HUES64 (cell line): ENCODE measurements around the gene CELF4.
A peak's percentile ranks its signal among the peaks of the same experiment; 100 is the strongest.

Source experiments
- H3K27ac ChIP-seq: 2 replicates; pipeline ENCODE4 v1.7.0; 2013; ENCODE audit warnings: low read depth, low read length, inconsistent platforms
- H3K27me3 ChIP-seq: 2 replicates; pipeline ENCODE4 v1.6.1; 2013; ENCODE audit warnings: mild to moderate bottlenecking, low read length; ENCODE audit not compliant: insufficient read depth
- H3K36me3 ChIP-seq: 2 replicates; pipeline ENCODE4 v1.6.1; 2013; ENCODE audit warnings: mild to moderate bottlenecking, low read length; ENCODE audit not compliant: insufficient read depth
- H3K4me1 ChIP-seq: 2 replicates; pipeline ENCODE4 v1.6.1; 2013; ENCODE audit warnings: mild to moderate bottlenecking, low read length, moderate library complexity; ENCODE audit not compliant: insufficient read depth
- H3K4me3 ChIP-seq: 2 replicates; pipeline ENCODE4 v1.5.1; 2013; ENCODE audit warnings: mild to moderate bottlenecking, low read length, moderate library complexity
- H3K9ac ChIP-seq: 2 replicates; pipeline ENCODE4 v1.6.1; 2013; ENCODE audit warnings: mild to moderate bottlenecking, low read depth, low read length
- H3K9me3 ChIP-seq: 2 replicates; pipeline ENCODE4 v1.6.1; 2013; ENCODE audit warnings: low read depth, low read length; ENCODE audit not compliant: insufficient read depth
- WGBS: fragments of 150-250, 120-280 bp; methylation state at CpG from one replicate; pipeline ENCODE4 v1.1.7; 2013; ENCODE audit warnings: missing lambda C conversion rate; 5-methylcytosine and 5-hydroxymethylcytosine counted together

Gene CELF4

DNA sequence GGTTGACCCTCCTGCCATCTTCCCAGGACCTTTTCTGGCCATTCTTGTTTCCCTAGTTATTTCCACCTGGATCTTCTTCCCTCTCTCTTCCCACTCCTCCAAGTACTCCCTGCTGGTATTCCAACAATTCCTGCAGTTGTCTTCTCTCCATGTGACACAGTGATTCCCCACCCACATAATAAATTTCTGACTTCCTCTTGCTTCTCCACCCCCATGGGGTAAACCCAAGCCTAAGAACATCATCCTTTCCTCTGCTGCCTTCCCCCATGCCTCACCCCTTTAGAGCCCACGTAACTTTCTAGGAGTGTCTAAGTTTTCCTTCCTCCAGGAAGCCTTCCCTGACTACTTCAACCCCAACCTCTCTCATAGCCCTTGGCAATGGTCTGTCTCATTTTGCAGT is 72.6 kb downstream of the CELF4 start:
- WGBS: 82% methylated on average over 1 of the region's 1 CpG
- Histone ChIP-seq H3K9me3 (no peaks in the 10 kb centered on the region), H3K4me3 (no peak overlapping the region), H3K27me3 (peaks cover 16% of the 10 kb centered on the region), H3K27ac (no peak overlapping the region), H3K4me1 (peaks cover 25% of the 10 kb centered on the region), H3K9ac (no peak overlapping the region), H3K36me3 (no peaks in the 10 kb centered on the region)

- Histone ChIP-seq H3K36me3 (no peaks in the 10 kb centered on the region), H3K4me3 (no peak overlapping the region), H3K9ac (no peak overlapping the region), H3K27ac (no peak overlapping the region), H3K4me1 (peaks cover 28% of the 10 kb centered on the region), H3K9me3 (no peaks in the 10 kb centered on the region), H3K27me3 (peaks cover 30% of the 10 kb centered on the region)
- 93% methylated on average over 10 of the region's 10 CpGs for WGBS
Observed at GRCh38 chr18:37491526-37491925, 74.1 kb downstream of the CELF4 start.

DNA sequence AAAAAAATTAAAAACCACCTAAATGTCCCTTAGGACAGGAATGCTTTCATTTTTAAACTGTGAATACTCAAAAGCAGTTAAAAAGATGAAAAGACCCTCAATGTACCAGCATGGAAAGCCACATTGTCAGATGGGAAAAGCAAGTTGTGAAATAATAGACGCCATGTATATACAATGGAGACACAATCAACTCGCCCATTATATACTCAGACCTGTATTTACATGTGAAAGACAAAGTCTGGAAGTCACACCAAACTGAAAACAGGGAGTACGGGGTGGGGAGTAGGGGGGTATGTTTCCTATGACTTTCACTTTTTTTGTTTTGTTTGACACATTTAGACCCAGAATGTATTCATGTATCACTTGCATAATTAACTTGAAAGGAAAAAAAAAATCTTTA is 75.6 kb downstream of the CELF4 start:
- WGBS: 0% methylated on average over 1 of the region's 3 CpGs

DNA sequence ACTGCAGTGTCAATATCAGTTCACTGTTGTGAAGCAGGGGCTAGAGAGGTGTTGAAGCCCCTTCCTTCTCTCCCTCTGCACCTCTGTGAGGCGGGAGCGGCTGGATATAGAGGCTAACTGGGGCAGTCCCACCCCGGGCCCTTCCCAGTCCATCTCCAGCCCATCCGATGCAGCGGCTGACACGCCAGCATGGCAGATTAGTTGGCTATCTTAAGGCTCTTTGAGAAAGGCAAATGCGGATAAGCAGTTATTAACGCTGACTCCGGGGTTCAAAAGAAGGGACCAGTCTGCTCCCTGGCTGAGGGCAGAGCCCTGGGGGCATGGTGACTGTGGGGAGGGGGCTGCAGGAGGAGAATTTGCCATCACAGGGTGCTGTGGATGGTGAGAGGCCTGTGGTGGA is 76.6 kb downstream of the CELF4 start:
- H3K4me3 ChIP-seq: no peak overlapping the region
- no peak overlapping the region for H3K27ac ChIP-seq
- WGBS: 88% methylated on average over 9 of the region's 9 CpGs
- no peaks in the 10 kb centered on the region for H3K36me3 ChIP-seq
- no peaks in the 10 kb centered on the region for H3K9me3 ChIP-seq
- H3K4me1 ChIP-seq: peaks cover 31% of the 10 kb centered on the region
- peaks cover 53% of the 10 kb centered on the region for H3K27me3 ChIP-seq
- no peak overlapping the region for H3K9ac ChIP-seq

More for the DNA sequence above, 75.6 kb downstream of the CELF4 start:
- Histone ChIP-seq H3K9me3 (no peaks in the 10 kb centered on the region), H3K27me3 (peaks cover 43% of the 10 kb centered on the region), H3K27ac (peak overlapping the region; percentile 37; the same call in 1 of the 2 replicates), H3K9ac (no peak overlapping the region), H3K4me3 (no peak overlapping the region), H3K36me3 (no peaks in the 10 kb centered on the region), H3K4me1 (peaks cover 28% of the 10 kb centered on the region)

DNA sequence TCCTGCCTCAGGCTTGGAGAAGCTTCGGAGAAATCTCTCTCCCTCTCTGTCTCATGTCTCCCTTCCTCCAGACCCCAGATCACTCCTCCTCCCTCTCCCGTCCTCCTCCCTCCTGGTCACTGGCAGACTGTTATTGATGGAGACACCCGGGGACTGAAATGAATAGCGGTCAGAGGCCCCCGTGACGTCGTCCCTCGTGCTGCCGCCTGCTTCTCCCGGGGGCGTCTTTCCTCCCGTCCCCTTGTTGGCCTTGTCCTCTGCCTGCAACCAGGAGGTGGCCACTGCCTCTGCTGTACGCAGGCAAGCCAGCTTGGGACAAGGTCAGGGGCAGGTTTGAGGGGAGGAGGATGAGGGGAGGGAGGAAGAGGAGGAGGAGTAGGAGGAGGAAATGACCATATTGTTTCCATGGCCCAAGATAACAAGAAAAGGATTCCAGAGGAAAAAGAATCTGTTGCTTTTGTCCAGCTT is 78.2 kb downstream of the CELF4 start:
- H3K9ac ChIP-seq: no peak overlapping the region
- peaks cover 55% of the 10 kb centered on the region for H3K27me3 ChIP-seq
- H3K4me1 ChIP-seq: peaks cover 40% of the 10 kb centered on the region
- WGBS: 22% methylated on average over 13 of the region's 13 CpGs
- H3K27ac ChIP-seq: no peak overlapping the region
- H3K9me3 ChIP-seq: no peaks in the 10 kb centered on the region
- no peak overlapping the region for H3K4me3 ChIP-seq
- H3K36me3 ChIP-seq: no peaks in the 10 kb centered on the region

DNA sequence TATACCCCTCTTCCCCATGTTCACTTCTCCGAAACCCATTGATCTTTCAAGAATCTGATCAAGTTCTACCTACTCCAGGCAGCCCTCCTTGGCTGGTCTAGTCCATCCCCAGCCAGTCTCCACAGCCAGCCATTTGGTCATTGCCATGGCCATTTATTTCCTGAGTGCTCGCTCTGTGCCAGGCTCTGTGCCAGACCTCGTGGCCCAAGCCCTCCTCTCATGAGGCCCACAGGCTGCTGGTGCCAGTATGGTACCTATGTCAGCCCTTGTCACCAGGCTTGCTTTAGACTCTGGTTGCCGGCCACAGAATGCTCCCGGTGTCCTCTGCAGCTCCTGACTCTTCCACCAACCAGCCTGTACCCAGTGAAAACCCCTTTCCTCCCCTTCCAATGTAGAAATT is 78.8 kb downstream of the CELF4 start:
- no peaks in the 10 kb centered on the region for H3K36me3 ChIP-seq
- WGBS: 82% methylated on average over 5 of the region's 5 CpGs
- H3K27ac ChIP-seq: no peak overlapping the region
- peaks cover 53% of the 10 kb centered on the region for H3K27me3 ChIP-seq
- no peak overlapping the region for H3K4me3 ChIP-seq
- H3K9ac ChIP-seq: no peak overlapping the region
- H3K4me1 ChIP-seq: peaks cover 41% of the 10 kb centered on the region
- H3K9me3 ChIP-seq: no peaks in the 10 kb centered on the region

GRCh38 chr18:37484983-37485834 is 80.4 kb downstream of the CELF4 start:
- Histone ChIP-seq H3K9ac (peak overlapping the region; percentile 46; the same call in 1 of the 2 replicates), H3K9me3 (no peaks in the 10 kb centered on the region), H3K36me3 (no peaks in the 10 kb centered on the region), H3K27me3 (peaks cover 53% of the 10 kb centered on the region), H3K27ac (no peak overlapping the region), H3K4me3 (peak overlapping the region; percentile 53), H3K4me1 (peaks cover 37% of the 10 kb centered on the region)
- WGBS: under 1% methylated on average over 98 of the region's 98 CpGs

DNA sequence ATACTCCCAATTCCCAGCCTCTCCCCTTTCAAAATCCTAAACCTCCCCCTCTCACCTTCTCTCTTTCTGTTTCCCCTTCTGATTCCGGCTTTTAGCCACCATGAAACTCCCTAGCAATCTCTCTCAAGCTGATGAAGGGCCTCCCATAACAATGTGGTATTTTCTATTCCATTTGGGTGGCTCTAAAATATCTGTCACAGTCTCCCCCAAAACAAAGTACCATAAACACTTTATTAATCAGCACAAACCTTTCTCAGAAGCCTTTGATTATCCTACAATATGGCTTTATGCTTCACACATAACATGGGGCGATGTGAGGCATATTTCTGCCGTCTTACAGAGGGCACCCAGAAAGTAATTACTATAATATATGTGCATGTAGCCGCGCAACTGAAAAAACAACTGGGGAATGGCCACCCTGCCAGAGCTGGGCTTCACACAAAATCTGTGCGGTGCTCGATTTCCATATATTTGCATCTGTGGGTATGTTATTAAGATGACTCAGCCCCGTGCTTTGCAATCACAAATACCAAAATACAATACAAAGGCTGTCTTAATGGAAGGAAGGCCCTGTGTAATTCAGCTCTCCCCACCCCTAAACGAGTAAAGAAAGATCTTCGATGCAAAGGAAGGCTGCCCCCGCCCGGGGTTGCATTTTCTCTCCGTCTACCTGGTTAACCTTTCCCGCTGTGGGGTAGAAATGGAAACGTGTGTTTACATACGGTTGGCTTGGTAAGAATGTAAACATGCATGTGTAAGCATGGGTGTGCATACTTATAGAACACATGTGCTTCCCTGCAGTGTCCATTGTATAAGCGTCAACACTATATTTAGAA is 81.4 kb downstream of the CELF4 start:
- Histone ChIP-seq H3K27me3 (peaks cover 53% of the 10 kb centered on the region), H3K27ac (peak overlapping the region; percentile 84), H3K9ac (peak overlapping the region; percentile 41)

DNA sequence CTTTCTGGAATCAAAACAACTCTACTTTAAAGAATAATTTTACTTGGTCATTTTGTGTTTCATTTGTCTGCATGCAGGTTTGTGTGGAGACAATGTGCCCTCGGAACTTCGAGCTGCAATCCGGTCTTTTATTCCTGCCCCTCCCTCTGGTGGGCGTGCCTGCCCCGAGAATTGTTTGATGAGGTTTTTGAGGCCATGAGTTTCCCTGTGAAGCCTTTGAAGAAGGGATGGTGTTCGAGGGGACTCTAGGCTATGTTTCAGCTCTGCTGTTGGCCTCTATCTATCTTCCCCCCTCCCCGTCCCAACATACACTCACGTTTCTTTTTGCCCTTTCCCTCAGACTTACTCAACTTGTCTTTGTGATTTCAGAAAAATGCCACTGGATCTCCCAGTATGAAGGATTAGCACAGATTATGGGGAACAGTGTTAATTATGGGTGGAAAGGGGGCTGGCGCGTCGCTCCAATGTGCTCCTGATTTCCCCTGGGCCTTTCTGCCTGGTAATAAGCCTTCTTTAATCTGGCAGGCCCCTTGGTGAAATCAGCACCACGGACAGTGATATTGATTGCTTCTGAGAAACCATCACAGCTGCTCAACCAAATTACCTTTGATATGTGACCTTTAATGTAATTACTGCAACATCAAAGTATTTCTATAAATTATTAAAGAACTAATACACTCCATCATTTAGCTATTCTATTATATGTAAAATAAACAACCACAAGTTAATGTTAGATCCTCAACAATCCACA is 82.2 kb downstream of the CELF4 start:
- Histone ChIP-seq H3K9ac (no peak overlapping the region), H3K27ac (no peak overlapping the region), H3K27me3 (peaks cover 45% of the 10 kb centered on the region), H3K36me3 (no peaks in the 10 kb centered on the region), H3K4me1 (peaks cover 26% of the 10 kb centered on the region), H3K9me3 (no peaks in the 10 kb centered on the region), H3K4me3 (no peak overlapping the region; the same call in 1 of the 2 replicates)
- 47% methylated on average over 11 of the region's 12 CpGs for WGBS

More for the DNA sequence above, 81.4 kb downstream of the CELF4 start:
- peaks cover 27% of the 10 kb centered on the region for H3K4me1 ChIP-seq
- H3K36me3 ChIP-seq: no peaks in the 10 kb centered on the region
- H3K9me3 ChIP-seq: no peaks in the 10 kb centered on the region
- H3K4me3 ChIP-seq: peak overlapping the region; percentile 53
- 3% methylated on average over 15 of the region's 17 CpGs for WGBS

DNA sequence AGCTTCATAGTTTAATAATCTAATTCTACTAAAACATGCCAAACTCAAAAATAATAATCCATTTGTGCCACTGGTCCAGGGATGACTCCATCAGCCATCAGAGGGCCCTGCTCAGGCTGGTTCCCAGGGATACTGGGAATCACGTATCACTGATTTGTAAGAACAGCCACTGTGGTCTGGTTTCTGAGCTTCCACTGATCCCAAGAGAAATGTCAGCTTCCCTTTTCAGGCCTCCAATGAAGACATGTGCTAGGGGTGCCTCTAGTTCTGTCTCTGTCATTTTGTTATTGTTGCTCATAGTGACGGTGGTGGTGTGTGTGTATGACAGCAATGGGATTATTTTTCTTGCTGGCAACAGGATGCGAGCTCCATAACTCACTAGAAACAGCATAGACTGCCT is 83.2 kb downstream of the CELF4 start:
- WGBS: 96% methylated on average over 2 of the region's 3 CpGs
- Histone ChIP-seq H3K4me1 (peaks cover 26% of the 10 kb centered on the region), H3K27ac (no peak overlapping the region), H3K27me3 (peaks cover 36% of the 10 kb centered on the region), H3K9me3 (no peaks in the 10 kb centered on the region), H3K4me3 (no peak overlapping the region), H3K9ac (no peak overlapping the region), H3K36me3 (no peaks in the 10 kb centered on the region)
